NCI-H187 treated with DMSO at 0.1 percent for 48 hours (cell line): ENCODE results near the gene PCSK1.

Experiments used
- DNase-seq: peaks from one replicate; lab custom pipeline; 2025; lab: John Stamatoyannopoulos, UW

The PCSK1 gene

GRCh38 chr5:96433066-96433447, at the start of gene PCSK1:
TSS of gene PCSK1 (minus strand) at chr5:96433248. CDS start at chr5:96433042, 206 bp downstream.
- DNase-seq: peak; percentile 87

DNA sequence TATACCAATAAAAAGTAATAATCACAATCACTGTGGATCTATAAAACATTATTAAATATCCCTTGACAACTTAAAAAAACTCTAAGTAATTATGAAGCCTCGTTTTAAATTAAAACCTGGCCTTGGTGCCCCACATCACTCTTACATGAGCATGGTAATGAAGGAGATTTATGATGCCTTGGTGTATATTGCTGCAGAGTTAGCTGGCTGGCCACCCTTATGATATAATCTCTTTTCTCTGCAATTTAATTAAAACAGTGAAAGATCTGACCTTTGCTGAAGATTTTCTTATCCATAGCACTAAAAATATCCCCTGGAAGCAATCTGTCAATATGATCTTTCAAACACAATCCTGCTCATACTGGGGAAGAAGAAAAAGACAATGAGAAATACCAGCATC, 48.8 kb upstream of the PCSK1 start:
- DNase-seq: no peak

DNA sequence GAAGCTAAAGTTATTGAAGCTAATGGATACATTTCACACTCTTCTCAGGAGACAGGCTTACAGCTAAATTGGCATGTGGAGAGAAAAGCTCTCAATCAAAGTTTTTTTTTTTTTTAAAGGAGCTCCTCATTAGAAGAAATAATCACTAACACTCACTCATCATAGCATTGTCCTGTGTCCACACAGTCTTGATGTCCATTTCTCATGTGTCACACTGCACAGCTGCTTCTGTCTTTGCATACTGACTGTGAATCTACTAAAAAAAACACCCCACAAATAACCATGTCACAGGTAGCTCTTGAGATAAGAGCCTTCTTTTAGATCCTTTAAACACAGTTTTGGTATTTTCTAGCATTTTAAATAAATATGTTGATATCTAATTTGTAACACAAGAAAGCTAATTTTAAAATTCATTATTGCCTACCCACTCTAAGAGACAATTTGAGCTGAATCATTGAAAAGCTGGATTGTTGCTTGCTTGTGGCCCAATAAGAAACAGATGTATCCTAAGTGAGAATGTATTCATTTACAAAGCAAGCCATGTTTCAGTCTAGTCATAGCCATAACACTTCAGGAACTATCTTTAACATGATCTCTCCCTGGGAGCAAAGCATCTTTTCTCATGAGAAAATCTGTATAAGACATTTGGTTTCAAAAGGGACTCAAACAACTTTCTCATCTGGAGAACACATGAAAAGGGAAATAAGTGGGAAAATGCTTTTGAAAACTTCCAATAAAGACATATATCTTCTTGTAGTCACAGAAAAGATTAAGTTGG, 48.1 kb upstream of the PCSK1 start:
- no peak for DNase-seq

GRCh38 chr5:96478983-96479382, 45.9 kb upstream of the PCSK1 start:
- DNase-seq: no peak

DNA sequence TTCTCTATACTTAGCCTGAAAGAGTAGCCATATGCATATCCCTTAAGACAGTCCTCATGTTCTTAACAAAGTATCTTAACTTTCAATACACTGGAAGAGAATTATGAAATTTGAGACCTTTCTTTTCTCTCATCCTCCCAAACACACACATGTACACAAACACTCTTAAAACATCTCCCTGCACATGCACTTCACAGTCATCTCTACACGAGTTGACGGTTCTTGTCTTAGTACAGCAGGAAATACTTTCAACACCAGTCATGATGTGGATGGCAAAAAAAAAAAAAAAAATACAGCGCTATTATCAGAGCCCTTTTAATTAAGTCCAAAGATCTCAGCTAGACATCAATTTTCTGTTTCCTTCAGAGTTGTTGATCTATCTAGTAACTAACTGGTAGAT, 43.6 kb upstream of the PCSK1 start:
- DNase-seq: no peak

DNA sequence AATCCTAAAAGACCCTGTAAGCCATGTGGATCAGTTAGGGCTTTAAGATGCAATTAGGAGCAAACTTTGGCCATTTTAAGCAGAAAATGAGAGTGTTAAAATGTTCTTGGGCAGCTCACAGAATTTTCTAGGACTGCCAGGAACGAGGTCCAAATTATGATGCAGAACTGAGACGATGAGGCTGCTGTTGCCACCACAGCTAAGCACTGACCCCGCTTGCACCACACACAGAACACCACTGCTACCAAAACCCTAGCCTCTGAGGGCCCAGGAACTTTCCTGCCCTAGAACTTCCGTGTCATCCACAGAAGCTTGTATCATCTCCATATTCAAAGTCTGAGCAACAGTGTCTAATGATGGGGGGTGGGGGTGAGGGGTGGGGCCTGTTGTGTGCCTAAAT, 41.0 kb upstream of the PCSK1 start:
- no peak for DNase-seq

- no peak for DNase-seq
These were observed 40.1 kb upstream of the PCSK1 start for GRCh38 chr5:96473155-96473554.

DNA sequence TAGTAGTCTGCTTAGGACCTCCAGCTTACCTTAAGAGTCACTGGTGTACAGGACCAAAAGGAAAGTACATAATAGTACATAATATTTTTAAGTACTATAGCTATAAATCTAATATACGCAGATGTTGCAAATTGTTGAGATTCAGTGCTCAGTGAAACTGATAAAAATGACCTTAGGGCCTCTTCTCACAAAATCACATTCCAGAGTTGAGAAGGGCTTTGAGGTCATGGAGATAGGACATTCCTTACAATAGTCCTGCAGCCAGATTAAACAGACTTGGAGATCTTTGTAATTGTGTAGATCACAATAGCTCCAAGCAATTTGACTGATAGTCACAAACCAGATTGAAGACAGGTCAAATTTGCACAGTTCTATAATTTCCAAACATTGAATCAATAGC, 37.7 kb upstream of the PCSK1 start:
- DNase-seq: no peak

DNA sequence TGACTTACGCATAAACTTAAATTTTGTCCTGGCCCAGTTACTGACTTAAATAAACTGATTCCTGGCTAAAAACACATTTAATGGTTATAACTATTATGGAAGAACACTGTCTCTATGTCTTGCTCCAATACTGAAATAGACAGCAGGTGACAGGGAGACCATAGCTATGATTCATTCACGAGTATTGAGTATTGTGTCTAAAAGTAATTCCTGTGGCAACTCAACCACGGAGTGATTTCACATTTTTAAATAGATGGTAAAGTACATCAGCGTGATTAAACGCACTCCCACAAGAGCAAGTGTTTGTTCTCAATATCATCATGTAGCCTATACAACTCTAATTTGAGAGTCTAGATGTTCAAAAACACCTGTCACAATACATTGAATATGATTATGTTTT, 35.9 kb upstream of the PCSK1 start:
- no peak for DNase-seq

- no peak for DNase-seq
These were observed 30.0 kb upstream of the PCSK1 start for GRCh38 chr5:96463091-96463490.

DNA sequence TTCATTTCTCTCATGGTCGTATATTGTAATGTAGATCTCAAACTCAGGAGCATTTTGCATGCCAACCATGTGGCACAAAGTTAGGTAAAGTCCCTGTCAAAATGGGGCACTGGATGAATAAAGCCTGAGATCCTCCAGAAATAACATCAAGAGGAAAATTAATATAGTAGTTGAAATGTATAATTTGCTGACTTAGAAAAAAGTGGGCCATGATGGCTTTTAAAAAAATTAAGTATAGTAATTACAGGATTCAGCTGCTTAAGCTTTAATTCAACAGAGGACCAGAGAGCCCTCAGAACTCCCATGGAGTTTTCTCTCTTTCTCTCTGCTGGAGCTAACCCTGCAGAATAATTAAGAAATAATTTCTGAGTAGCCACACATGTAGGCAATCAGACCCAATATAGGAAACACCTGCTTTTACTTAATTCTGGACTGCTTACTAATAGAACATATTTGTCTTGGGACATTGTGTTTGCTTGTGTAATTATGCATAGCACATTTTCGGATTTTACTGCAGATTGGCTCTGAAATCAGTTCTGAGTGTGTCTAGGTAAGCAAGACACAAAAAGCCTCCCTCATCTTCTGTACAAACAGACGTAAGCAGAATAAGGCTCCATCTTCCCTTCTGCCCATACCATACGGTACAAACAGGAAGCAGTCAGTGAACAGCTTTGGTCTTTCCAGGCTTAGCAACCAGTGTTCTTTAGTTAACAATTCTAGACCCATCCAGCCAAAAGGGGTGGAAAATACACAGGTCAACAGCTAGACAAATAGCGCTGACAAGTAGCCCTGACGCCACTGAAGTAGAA, 26.5 kb upstream of the PCSK1 start:
- DNase-seq: no peak

DNA sequence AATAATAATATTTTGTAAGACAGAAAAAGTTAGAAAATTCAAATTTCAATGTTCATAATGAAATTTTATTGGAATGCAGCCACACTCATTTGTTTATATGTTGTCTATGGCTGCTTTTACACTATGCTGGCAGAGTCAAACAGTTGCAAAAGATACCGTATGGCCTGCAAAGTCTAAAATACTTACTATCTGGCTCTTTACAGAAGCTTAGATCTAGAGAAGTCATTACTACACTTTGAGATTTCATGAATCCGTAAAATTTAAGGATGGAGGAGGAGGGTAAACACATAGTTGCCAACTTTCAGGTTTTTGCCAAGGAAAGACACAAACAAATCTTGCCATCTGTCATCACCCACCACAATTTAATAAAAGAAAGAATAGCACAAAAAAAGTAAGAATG, 25.1 kb upstream of the PCSK1 start:
- DNase-seq: no peak

DNA sequence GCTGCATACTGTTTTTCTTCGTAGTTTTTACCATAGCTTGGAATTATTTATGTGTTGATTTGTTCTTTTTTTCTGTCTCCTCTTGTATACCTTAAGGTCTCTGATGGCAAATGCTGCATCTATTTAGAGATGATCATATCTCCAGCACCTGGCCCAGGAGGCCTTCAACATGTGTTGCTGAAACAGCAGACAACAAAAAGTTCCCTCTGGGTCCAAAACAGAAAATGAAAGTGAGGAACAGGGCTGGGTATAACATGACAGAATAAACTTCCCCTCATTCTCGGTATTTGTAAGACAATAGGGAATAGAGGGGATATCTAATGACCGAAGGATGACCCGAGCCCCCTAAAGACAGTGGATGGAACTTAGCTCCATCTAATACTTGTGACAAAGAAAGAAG, 22.7 kb upstream of the PCSK1 start:
- no peak for DNase-seq

- no peak for DNase-seq
These were observed 20.3 kb upstream of the PCSK1 start for GRCh38 chr5:96453394-96453793.

- no peak for DNase-seq
These were observed 14.9 kb upstream of the PCSK1 start for GRCh38 chr5:96447949-96448348.

DNA sequence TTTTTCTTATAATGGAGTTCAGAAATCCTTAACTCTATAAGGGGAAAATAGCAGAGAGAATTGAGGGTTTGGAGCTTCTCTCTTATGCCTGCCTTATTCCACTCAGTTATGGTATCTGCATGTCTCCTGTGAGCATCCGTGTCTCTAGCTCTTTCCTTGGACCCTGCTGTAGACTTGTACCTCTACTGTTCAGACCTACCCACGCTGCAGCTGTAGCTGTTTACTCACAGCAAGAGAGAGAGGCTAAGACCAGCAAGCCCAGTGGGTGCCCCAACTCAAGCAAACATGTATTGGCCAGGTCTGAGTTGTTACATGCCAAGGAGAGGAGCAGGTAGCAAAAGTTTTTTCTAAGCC, 7.1 kb upstream of the PCSK1 start:
- DNase-seq: no peak

- DNase-seq: no peak
These were observed 6.6 kb upstream of the PCSK1 start for GRCh38 chr5:96439477-96440184.

DNA sequence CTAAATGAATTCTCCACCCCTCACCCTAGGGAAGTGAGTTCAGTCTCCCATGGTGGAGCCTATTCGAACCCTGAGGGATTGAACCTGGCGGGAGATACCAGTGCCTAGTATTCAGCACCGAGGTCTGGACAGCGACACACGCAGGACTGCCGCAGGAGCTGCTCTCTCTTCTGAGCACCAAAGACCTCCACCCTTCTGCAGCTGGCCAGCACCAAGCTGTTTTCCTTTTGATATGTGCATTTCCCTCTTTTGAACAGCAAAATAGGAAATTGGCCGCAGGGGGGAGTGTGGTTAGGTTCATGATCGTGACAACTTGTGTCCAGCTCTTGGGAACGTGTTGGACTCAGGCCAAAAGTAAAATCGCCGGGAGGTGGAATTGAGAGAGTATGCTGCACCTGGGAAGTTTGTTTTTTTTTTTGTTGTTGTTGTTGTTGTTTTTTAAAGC, 1.2 kb upstream of the PCSK1 start:
- DNase-seq: no peak

DNA sequence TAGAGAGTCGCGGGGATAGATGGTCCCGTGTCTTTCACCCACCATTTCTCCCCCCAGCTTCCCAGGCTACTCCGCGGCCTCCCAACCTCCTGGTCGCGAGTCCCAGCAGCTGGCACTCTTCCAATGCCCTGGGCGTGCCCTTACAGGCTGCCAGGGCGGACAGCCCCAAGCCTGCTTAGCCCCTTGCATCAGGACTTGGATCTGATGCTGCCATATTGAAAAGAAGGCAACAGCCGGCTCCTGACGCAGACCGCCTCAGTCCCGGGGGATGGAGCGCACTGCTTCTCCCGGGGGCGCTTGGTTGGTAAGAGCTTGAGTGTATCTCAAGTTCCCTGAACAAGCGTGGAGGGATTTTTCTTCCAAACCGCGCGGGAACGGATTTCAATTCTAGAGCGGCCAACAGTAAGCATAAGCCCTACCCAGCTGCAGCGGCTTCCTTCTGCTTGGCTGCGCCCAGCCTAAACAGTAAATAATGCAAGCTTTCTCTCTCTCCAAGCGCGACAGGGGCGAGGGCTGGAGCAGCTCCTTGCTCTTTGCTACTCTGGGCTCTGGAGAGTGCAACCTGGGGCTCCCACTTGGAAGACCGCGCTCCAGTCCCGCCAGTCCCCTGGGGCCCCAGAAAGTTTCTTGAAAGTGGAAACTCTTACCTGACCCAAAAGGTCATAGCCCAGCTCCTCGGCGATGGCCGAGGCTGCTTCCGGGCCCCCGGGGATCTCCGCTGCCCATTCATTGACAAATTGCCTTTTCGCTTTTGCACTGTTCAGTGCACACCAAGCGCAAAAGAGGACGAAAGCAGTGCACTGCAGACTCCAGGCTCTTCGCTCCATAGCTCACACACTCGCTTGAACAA, 607 bp downstream of the PCSK1 start:
- DNase-seq: no peak

DNA sequence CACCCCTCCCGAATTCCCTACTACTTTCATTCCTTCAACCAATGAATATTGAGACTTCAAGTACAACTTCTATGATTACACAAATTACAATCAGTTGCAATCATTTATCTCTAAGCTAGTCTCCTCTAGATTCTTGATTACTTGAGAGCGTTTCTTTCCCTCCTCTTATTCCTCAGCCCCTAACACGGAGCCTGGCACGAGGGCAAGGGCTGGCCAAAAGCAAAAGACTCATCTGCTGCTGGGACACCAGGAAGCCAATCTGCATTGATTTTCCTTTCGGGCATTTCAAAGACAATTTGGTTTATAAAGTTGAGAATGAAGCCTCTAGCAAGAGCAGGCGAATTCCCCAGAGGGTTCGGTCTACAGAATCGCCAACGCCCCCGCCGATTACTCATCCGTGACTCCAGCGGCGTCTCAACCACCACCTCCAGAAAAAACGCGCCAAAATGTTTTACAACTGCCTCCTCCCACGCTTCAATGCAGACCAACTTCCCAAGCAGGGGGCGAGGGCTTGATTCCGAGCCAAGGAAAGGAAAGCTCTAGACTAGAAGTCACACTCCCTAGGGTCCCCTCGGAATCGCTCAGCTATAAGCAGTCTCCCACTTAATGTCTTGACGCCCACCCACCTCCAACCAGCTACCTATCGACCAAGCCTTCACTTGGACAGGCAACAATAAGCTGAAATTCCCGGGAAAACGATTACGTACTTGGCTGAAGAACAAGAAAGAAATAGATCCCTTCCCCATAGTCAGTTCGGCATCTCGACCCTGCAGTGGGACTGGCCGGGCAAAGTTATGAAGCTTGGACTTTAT, 1.5 kb downstream of the PCSK1 start:
- DNase-seq: no peak

DNA sequence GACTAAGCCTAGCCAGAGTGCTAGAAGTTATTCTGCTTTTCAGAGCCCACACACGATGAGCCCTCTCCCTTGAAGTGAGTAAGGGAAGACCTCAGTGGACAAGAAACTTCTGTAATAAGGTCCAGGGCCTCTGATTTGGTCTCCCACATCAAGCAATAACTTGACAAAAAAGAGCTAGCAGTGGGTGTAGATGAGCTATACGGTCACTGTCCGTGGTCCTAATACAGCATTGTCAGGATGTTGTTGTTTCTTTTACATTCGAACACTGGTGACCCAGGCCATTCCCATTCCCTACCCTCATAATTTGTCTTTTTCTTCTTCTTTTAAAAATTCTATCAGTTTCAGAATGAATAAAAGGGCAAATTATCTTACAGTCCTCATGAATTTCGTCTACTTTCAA, 5.2 kb downstream of the PCSK1 start:
- no peak for DNase-seq
